WTC11 (cell line): ENCODE data around the gene CNTRL. TPM values are rescaled to one million over a fixed set of nuclear protein-coding genes. Genes with fewer than 3 reads are reported as not detected.

Experiments
- ATAC-seq: fragments of 200-7000 bp; cut with Tn5 transposase; 2 replicates; pipeline ENCODE4 v1.10.0; 2021; ENCODE audit warnings: mild to moderate bottlenecking, moderate library complexity
- CTCF ChIA-PET: fragments of 300-600 bp; sonication (Branson Sonifier 250); formaldehyde crosslinking; loops from one replicate; lab custom pipeline; 2021; ENCODE audit warnings: antibody characterized with exemption; lab: Charles Lee
- POLR2A ChIA-PET: fragments of 350-600 bp; sonication (Branson Sonifier 250); formaldehyde crosslinking; loops from one replicate; lab custom pipeline; 2021; ENCODE audit warnings: antibody characterized with exemption; lab: Charles Lee
- DNase-seq: peaks from one replicate; pipeline ENCODE4 v3.0.0; 2021; ENCODE audit warnings: low spot score
- H3K27ac Mint-ChIP-seq: 2 replicates; pipeline ENCODE4 v1.8.0; 2021; ENCODE audit warnings: mixed read lengths
- H3K27me3 Mint-ChIP-seq: 2 replicates; pipeline ENCODE4 v1.8.0; 2021; ENCODE audit warnings: low read depth, mild to moderate bottlenecking, moderate library complexity, mixed read lengths
- H3K36me3 Mint-ChIP-seq: 2 replicates; pipeline ENCODE4 v1.8.0; 2021; ENCODE audit warnings: mixed read lengths
- H3K4me1 Mint-ChIP-seq: 2 replicates; pipeline ENCODE4 v1.8.0; 2022; ENCODE audit warnings: mixed read lengths
- H3K4me3 Mint-ChIP-seq: 2 replicates; pipeline ENCODE4 v1.8.0; 2021; ENCODE audit warnings: mild to moderate bottlenecking, moderate library complexity, mixed read lengths
- H3K9me3 Mint-ChIP-seq: 2 replicates; pipeline ENCODE4 v1.8.0; 2021; ENCODE audit warnings: mixed read lengths
- GABPB1 ChIP-seq: sonication (generic); formaldehyde crosslinking; IDR thresholded peaks from 2 replicates; pipeline ENCODE4 v1.8.1; 2023; ENCODE audit warnings: mild to moderate bottlenecking, missing genetic modification reagents
- JUN ChIP-seq: sonication (generic); formaldehyde crosslinking; IDR thresholded peaks from 2 replicates; pipeline ENCODE4 v1.8.0; 2023; ENCODE audit warnings: mild to moderate bottlenecking, missing genetic modification reagents
- KAT7 ChIP-seq: sonication (generic); formaldehyde crosslinking; IDR thresholded peaks from 2 replicates; pipeline ENCODE4 v1.8.1; 2023; ENCODE audit warnings: missing genetic modification reagents, mild to moderate bottlenecking, borderline replicate concordance
- MXD4 ChIP-seq: fragments of 250-450 bp; sonication (Bioruptor Pico); IDR thresholded peaks from 2 replicates; pipeline ENCODE4 v1.8.0; 2021; ENCODE audit warnings: mild to moderate bottlenecking, moderate library complexity, borderline replicate concordance
- PRRX2 ChIP-seq: fragments of 250-450 bp; sonication (Bioruptor Pico); IDR thresholded peaks from 2 replicates; pipeline ENCODE4 v1.8.0; 2021; ENCODE audit warnings: mild to moderate bottlenecking
- SMAD3 ChIP-seq: sonication (generic); formaldehyde crosslinking; IDR thresholded peaks from 2 replicates; pipeline ENCODE4 v1.8.0; 2022; ENCODE audit warnings: missing genetic modification reagents, mild to moderate bottlenecking, borderline replicate concordance
- SP1 ChIP-seq: sonication (generic); formaldehyde crosslinking; conservative IDR thresholded peaks from 2 replicates; pipeline ENCODE4 v1.8.1; 2022; ENCODE audit warnings: missing genetic modification reagents
- ZBTB21 ChIP-seq: sonication (generic); formaldehyde crosslinking; IDR thresholded peaks from 2 replicates; pipeline ENCODE4 v1.8.1; 2023; ENCODE audit warnings: mild to moderate bottlenecking, missing genetic modification reagents, borderline replicate concordance
- ZNF121 ChIP-seq: sonication (generic); formaldehyde crosslinking; IDR thresholded peaks from 2 replicates; pipeline ENCODE4 v1.8.0; 2023; ENCODE audit warnings: missing genetic modification reagents
- ZNF317 ChIP-seq: sonication (generic); formaldehyde crosslinking; IDR thresholded peaks from 2 replicates; pipeline ENCODE4 v1.8.1; 2023; ENCODE audit warnings: low read depth, mild to moderate bottlenecking, moderate library complexity, missing genetic modification reagents, borderline replicate concordance
- total RNA-seq: library from RNA; stranded (reverse); gene quantifications from 3 replicates; pipeline ENCODE4 v1.2.3, GENCODE V29; 2021
- TF ChIP-seq, protein P1 (sequence below): fragments of 250-450 bp; sonication (Bioruptor Pico); IDR thresholded peaks from 2 replicates; pipeline ENCODE4 v1.9.0; 2021; ENCODE audit warnings: mild to moderate bottlenecking
- TF ChIP-seq, protein P2 (sequence below): sonication (generic); formaldehyde crosslinking; IDR thresholded peaks from 2 replicates; pipeline ENCODE4 v1.8.0; 2022; ENCODE audit warnings: missing genetic modification reagents
- TF ChIP-seq, protein P3 (sequence below): sonication (generic); formaldehyde crosslinking; IDR thresholded peaks from 2 replicates; pipeline ENCODE4 v1.8.1; 2022; ENCODE audit warnings: missing genetic modification reagents, borderline replicate concordance
- TF ChIP-seq, protein P4 (sequence below): sonication (generic); formaldehyde crosslinking; IDR thresholded peaks from 2 replicates; pipeline ENCODE4 v1.8.0; 2022; ENCODE audit warnings: mild to moderate bottlenecking, missing genetic modification reagents
- TF ChIP-seq, protein P5 (sequence below): sonication (generic); formaldehyde crosslinking; conservative IDR thresholded peaks from 2 replicates; pipeline ENCODE4 v1.8.1; 2022; ENCODE audit warnings: mild to moderate bottlenecking, missing genetic modification reagents
- TF ChIP-seq, protein P6 (sequence below): sonication (generic); formaldehyde crosslinking; IDR thresholded peaks from 2 replicates; pipeline ENCODE4 v1.8.1; 2022; ENCODE audit warnings: mild to moderate bottlenecking, moderate library complexity, missing genetic modification reagents

CNTRL gene
- total RNA-seq, 1 experiment from 2014 or later, result 13.3 TPM

DNA sequence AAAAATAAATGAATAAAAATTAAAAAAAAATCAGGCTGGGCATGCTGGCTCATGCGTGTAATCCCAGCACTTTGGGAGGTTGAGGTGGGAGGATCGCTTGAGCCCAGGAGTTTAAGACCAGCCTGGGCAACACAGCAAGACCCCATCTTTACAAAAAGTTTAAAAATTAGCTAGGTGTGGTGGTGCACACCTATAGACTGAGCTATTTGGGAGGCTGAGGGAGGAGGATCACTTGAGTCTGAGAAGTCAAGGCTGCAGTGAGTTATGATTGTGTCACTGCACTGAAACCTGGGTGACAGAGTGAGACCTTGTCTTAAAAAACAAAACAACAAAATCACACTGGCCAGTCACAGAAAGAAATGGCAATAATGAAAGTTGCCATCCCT is 3.4 kb upstream of the CNTRL start:
- TF ChIP-seq, protein P1, sequence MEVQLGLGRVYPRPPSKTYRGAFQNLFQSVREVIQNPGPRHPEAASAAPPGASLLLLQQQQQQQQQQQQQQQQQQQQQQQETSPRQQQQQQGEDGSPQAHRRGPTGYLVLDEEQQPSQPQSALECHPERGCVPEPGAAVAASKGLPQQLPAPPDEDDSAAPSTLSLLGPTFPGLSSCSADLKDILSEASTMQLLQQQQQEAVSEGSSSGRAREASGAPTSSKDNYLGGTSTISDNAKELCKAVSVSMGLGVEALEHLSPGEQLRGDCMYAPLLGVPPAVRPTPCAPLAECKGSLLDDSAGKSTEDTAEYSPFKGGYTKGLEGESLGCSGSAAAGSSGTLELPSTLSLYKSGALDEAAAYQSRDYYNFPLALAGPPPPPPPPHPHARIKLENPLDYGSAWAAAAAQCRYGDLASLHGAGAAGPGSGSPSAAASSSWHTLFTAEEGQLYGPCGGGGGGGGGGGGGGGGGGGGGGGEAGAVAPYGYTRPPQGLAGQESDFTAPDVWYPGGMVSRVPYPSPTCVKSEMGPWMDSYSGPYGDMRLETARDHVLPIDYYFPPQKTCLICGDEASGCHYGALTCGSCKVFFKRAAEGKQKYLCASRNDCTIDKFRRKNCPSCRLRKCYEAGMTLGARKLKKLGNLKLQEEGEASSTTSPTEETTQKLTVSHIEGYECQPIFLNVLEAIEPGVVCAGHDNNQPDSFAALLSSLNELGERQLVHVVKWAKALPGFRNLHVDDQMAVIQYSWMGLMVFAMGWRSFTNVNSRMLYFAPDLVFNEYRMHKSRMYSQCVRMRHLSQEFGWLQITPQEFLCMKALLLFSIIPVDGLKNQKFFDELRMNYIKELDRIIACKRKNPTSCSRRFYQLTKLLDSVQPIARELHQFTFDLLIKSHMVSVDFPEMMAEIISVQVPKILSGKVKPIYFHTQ, result no peak
- no peak for TF ChIP-seq JUN (CRISPR knock-in tag)
- no peak for TF ChIP-seq GABPB1 (CRISPR knock-in tag)
- TF ChIP-seq, protein P2, sequence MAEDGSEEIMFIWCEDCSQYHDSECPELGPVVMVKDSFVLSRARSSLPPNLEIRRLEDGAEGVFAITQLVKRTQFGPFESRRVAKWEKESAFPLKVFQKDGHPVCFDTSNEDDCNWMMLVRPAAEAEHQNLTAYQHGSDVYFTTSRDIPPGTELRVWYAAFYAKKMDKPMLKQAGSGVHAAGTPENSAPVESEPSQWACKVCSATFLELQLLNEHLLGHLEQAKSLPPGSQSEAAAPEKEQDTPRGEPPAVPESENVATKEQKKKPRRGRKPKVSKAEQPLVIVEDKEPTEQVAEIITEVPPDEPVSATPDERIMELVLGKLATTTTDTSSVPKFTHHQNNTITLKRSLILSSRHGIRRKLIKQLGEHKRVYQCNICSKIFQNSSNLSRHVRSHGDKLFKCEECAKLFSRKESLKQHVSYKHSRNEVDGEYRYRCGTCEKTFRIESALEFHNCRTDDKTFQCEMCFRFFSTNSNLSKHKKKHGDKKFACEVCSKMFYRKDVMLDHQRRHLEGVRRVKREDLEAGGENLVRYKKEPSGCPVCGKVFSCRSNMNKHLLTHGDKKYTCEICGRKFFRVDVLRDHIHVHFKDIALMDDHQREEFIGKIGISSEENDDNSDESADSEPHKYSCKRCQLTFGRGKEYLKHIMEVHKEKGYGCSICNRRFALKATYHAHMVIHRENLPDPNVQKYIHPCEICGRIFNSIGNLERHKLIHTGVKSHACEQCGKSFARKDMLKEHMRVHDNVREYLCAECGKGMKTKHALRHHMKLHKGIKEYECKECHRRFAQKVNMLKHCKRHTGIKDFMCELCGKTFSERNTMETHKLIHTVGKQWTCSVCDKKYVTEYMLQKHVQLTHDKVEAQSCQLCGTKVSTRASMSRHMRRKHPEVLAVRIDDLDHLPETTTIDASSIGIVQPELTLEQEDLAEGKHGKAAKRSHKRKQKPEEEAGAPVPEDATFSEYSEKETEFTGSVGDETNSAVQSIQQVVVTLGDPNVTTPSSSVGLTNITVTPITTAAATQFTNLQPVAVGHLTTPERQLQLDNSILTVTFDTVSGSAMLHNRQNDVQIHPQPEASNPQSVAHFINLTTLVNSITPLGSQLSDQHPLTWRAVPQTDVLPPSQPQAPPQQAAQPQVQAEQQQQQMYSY (CRISPR knock-in tag), result no peak
- no peak for TF ChIP-seq SP1 (CRISPR knock-in tag)
- peak; percentile 33; the same call in 1 of the 2 replicates for TF ChIP-seq ZNF121 (CRISPR knock-in tag)
- TF ChIP-seq, protein P3, sequence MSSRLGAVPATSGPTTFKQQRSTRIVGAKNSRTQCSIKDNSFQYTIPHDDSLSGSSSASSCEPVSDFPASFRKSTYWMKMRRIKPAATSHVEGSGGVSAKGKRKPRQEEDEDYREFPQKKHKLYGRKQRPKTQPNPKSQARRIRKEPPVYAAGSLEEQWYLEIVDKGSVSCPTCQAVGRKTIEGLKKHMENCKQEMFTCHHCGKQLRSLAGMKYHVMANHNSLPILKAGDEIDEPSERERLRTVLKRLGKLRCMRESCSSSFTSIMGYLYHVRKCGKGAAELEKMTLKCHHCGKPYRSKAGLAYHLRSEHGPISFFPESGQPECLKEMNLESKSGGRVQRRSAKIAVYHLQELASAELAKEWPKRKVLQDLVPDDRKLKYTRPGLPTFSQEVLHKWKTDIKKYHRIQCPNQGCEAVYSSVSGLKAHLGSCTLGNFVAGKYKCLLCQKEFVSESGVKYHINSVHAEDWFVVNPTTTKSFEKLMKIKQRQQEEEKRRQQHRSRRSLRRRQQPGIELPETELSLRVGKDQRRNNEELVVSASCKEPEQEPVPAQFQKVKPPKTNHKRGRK (CRISPR knock-in tag), result no peak
- CTCF ChIA-PET, result interaction anchor here (1.6 to 3.2 kb wide), 2 partner anchors 12 to 328 kb away, joined by 4 to 19 read pairs; no protein-coding TSS in a partner anchor
- no peak for DNase-seq
- H3K4me3 Mint-ChIP-seq, result no peak overlapping the region
- H3K4me1 Mint-ChIP-seq, result peaks cover 23% of the 10 kb centered on the region
- H3K36me3 Mint-ChIP-seq, result no peaks in the 10 kb centered on the region
- H3K27ac Mint-ChIP-seq, result no peak overlapping the region
- peaks cover 10% of the 10 kb centered on the region for H3K9me3 Mint-ChIP-seq
- H3K27me3 Mint-ChIP-seq, result peaks cover 87% of the 10 kb centered on the region
- POLR2A ChIA-PET, result no interaction called here
- no peak for ATAC-seq

DNA sequence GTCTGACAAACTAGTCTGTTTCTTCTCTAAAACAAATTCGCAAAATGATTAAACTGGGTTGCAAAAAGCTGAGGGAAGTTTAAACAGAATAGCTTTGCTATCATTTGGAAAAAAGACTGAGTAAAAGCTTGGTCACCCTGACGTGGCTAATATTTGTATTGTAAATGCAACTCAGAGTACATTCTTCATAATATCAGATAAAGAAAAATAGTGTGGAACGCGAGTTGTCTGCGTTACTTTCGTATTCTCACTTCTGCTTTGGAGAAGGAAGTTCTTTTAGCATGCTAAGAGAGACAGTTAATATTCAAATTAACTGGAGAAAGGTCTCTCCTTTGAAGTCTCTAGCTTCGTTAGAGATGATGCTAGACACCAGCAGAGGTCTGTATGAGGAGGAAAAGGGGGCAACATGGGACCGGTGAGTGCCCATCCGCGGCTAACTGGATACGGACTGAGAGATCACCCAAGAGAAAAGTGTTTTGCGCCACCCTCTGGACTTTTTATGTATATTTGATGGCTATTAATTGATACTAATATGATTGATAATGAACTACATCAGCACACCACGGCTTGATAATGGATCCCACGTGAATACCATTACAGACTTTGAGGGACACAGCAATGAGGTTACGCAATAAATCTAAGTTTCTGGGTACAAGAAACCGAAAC is 2.9 kb upstream of the CNTRL start:
- Mint-ChIP-seq H3K36me3 (no peaks in the 10 kb centered on the region), H3K27me3 (peaks cover 93% of the 10 kb centered on the region), H3K4me1 (peaks cover 23% of the 10 kb centered on the region), H3K4me3 (no peak overlapping the region), H3K27ac (no peak overlapping the region), H3K9me3 (peaks cover 10% of the 10 kb centered on the region)
- TF ChIP-seq JUN (CRISPR knock-in tag) (no peak), ZBTB21 (no peak), MXD4 (CRISPR knock-in tag) (no peak), SP1 (CRISPR knock-in tag) (no peak), ZNF317 (CRISPR knock-in tag) (no peak), PRRX2 (CRISPR knock-in tag) (no peak), SMAD3 (CRISPR knock-in tag) (no peak), GABPB1 (CRISPR knock-in tag) (no peak), KAT7 (CRISPR knock-in tag) (no peak)
- TF ChIP-seq, protein P4, sequence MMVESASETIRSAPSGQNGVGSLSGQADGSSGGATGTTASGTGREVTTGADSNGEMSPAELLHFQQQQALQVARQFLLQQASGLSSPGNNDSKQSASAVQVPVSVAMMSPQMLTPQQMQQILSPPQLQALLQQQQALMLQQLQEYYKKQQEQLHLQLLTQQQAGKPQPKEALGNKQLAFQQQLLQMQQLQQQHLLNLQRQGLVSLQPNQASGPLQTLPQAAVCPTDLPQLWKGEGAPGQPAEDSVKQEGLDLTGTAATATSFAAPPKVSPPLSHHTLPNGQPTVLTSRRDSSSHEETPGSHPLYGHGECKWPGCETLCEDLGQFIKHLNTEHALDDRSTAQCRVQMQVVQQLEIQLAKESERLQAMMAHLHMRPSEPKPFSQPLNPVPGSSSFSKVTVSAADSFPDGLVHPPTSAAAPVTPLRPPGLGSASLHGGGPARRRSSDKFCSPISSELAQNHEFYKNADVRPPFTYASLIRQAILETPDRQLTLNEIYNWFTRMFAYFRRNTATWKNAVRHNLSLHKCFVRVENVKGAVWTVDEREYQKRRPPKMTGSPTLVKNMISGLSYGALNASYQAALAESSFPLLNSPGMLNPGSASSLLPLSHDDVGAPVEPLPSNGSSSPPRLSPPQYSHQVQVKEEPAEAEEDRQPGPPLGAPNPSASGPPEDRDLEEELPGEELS (CRISPR knock-in tag), result no peak
- TF ChIP-seq, protein P5, sequence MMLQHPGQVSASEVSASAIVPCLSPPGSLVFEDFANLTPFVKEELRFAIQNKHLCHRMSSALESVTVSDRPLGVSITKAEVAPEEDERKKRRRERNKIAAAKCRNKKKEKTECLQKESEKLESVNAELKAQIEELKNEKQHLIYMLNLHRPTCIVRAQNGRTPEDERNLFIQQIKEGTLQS (CRISPR knock-in tag), result no peak
- TF ChIP-seq, protein P6, sequence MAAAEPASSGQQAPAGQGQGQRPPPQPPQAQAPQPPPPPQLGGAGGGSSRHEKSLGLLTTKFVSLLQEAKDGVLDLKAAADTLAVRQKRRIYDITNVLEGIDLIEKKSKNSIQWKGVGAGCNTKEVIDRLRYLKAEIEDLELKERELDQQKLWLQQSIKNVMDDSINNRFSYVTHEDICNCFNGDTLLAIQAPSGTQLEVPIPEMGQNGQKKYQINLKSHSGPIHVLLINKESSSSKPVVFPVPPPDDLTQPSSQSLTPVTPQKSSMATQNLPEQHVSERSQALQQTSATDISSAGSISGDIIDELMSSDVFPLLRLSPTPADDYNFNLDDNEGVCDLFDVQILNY (CRISPR knock-in tag), result no peak
- ChIA-PET CTCF (interaction anchor here (1.3 to 3.2 kb wide), 3 partner anchors 12 to 328 kb away, joined by 4 to 19 read pairs (median 4); no protein-coding TSS in a partner anchor), POLR2A (no interaction called here)
- no peak for DNase-seq
- no peak for ATAC-seq
